Measurements from ENCODE around the gene ASIC2. TPM values are rescaled to one million over a fixed set of nuclear protein-coding genes. Genes with fewer than 3 reads are reported as not detected.

The ASIC2 gene
- total and polyA plus RNA-seq, 9 of the 15 experiments (the other 6 are each of a cell fraction or from before 2014, with no cell fraction given), result not detected

GRCh38 chr17:32976605-32977004 lies 316.5 kb downstream of the ASIC2 start:
- H3K36me3 ChIP-seq (ENCODE audit: control insufficient read depth, insufficient read depth, low read length), result no peaks in the 10 kb centered on the region
- H3K9ac ChIP-seq (ENCODE audit: insufficient read depth in 1 of 2, low read depth in 2 of 2, low read length in 2 of 2), result no peak overlapping the region
- 82% methylated on average over 1 of the region's 1 CpG for WGBS (ENCODE audit: insufficient coverage, low coverage, missing lambda C conversion rate)
- no peak for FAIRE-seq
- DNase-seq (ENCODE audit: extremely low read depth in 1 of 4, low spot score in 3 of 4), result no peak
- no peak for ATAC-seq
- peaks cover 0 to 10% of the 10 kb centered on the region in 2 experiments; a peak in 3 of 5 replicates for H3K4me1 ChIP-seq (replicated peaks in 1 of 2; ENCODE audit: control insufficient read depth in 2 of 2, insufficient read depth in 2 of 2, low read length in 2 of 2)
- no peak overlapping the region for H3K27ac ChIP-seq (ENCODE audit: extremely low read depth, low read depth, low read length)
- POLR2A ChIA-PET, result interaction anchor here (1.1 kb wide), 1 partner anchor 14 kb away, joined by 3 read pairs; no protein-coding TSS in a partner anchor
- in situ Hi-C loops (cut with MboI), result no loop called here
- TF ChIP-seq GTF2A2 (tag; IDR thresholded peaks at IDR 0.05) (no peak), SAP30 (IDR thresholded peaks at IDR 0.05; ENCODE audit: borderline replicate concordance, insufficient read depth, low read depth, low read length, poor library complexity, severe bottlenecking) (no peak), FIP1L1 (IDR thresholded peaks at IDR 0.05; ENCODE audit: low read depth, low read length, poor library complexity, severe bottlenecking) (no peak), NCOR1 (IDR thresholded peaks at IDR 0.05) (no peak), NFATC3 (IDR thresholded peaks at IDR 0.05) (no peak), CREB3L1 (IDR thresholded peaks at IDR 0.05; ENCODE audit: borderline replicate concordance, low read depth) (no peak)
- TF ChIP-seq, protein P1, sequence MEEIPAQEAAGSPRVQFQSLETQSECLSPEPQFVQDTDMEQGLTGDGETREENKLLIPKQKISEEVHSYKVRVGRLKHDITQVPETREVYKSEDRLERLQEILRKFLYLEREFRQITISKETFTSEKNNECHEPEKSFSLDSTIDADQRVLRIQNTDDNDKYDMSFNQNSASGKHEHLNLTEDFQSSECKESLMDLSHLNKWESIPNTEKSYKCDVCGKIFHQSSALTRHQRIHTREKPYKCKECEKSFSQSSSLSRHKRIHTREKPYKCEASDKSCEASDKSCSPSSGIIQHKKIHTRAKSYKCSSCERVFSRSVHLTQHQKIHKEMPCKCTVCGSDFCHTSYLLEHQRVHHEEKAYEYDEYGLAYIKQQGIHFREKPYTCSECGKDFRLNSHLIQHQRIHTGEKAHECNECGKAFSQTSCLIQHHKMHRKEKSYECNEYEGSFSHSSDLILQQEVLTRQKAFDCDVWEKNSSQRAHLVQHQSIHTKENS (CRISPR knock-in tag; IDR thresholded peaks at IDR 0.05), result no peak
- H3K27me3 ChIP-seq (ENCODE audit: control insufficient read depth in 2 of 2, insufficient read depth in 2 of 2, low read length in 2 of 2), result no peaks in the 10 kb centered on the region
- H3K79me2 ChIP-seq (ENCODE audit: control insufficient read depth, insufficient read depth, low read length), result no peaks in the 10 kb centered on the region
- BruUV-seq (replicated peaks), result no TSS peak
- no peaks in the 10 kb centered on the region for H3K9me1 ChIP-seq (ENCODE audit: control insufficient read depth, insufficient read depth, low read length)
- H2AFZ ChIP-seq (ENCODE audit: low read depth, low read length), result no peak overlapping the region
- no peak overlapping the region for H3K4me3 ChIP-seq
- intact Hi-C loops (cut with micrococcal nuclease), result no loop called here
- H4K20me1 ChIP-seq (replicated peaks; ENCODE audit: control insufficient read depth, insufficient read depth, low read length), result no peaks in the 10 kb centered on the region
- H3K9me3 ChIP-seq (replicated peaks; ENCODE audit: control insufficient read depth, insufficient read depth, low read depth, low read length), result 0 out of 2 replicates have a peak, but pooled peaks cover 6% of the 10 kb centered on the region
- H3K4me2 ChIP-seq (ENCODE audit: insufficient read depth, low read length), result no peak overlapping the region
- CTCF ChIA-PET (ENCODE audit: low intra/inter-chr PET ratio), result no interaction called here
